H1 (cell line): ENCODE results near the gene TAF1D. TPM values are rescaled to one million over a fixed set of nuclear protein-coding genes. Genes with fewer than 3 reads are reported as not detected.

Experiments used
- CTCF ChIA-PET: fragments of 300-600 bp; sonication (Branson Sonifier 250); formaldehyde crosslinking; loops from one replicate; lab custom pipeline; 2021; ENCODE audit not compliant: partially characterized antibody; lab: Charles Lee
- POLR2A ChIA-PET: fragments of 300-600 bp; sonication (Branson Sonifier 250); formaldehyde crosslinking; loops from one replicate; lab custom pipeline; 2021; ENCODE audit warnings: inconsistent platforms; ENCODE audit not compliant: partially characterized antibody; lab: Charles Lee
- DNase-seq, 2 experiments: peaks; one replicate each; pipeline versions ENCODE4 v3.0.0 to v3.0.0-alpha.2; 2010 to 2022; ENCODE audit warnings: low spot score in 2 of 2, low read depth in 1 of 2, mixed read lengths in 1 of 2
- FAIRE-seq: peaks from 2 replicates; lab custom pipeline; 2011; peaks lifted over from hg19 to GRCh38; lab: Jason Lieb, UNC
- H2AFZ ChIP-seq: 2 replicates; pipeline ENCODE4 v1.8.1; 2012; ENCODE audit warnings: low read length, inconsistent platforms
- H2AK5ac ChIP-seq: 2 replicates; pipeline ENCODE4 v1.6.1; 2013; ENCODE audit warnings: low read depth, low read length
- H2BK120ac ChIP-seq: replicated peaks from 2 replicates; pipeline ENCODE3; 2013; ENCODE audit warnings: low read depth, low read length, inconsistent platforms
- H2BK12ac ChIP-seq: 2 replicates; pipeline ENCODE4 v1.6.1; 2013; ENCODE audit warnings: low read depth, low read length
- H2BK15ac ChIP-seq: 2 replicates; pipeline ENCODE4 v1.6.1; 2013; ENCODE audit warnings: low read length
- H2BK20ac ChIP-seq: 2 replicates; pipeline ENCODE4 v1.6.1; 2013; ENCODE audit warnings: low read length
- H2BK5ac ChIP-seq: 2 replicates; pipeline ENCODE4 v1.6.1; 2013; ENCODE audit warnings: low read depth, low read length
- H3K14ac ChIP-seq: 2 replicates; pipeline ENCODE4 v1.6.1; 2013; ENCODE audit warnings: inconsistent platforms; ENCODE audit not compliant: insufficient read length
- H3K18ac ChIP-seq: 2 replicates; pipeline ENCODE4 v1.6.1; 2013; ENCODE audit warnings: low read length; ENCODE audit errors: extremely low read depth
- H3K23ac ChIP-seq: 2 replicates; pipeline ENCODE4 v1.6.1; 2013; ENCODE audit warnings: inconsistent platforms; ENCODE audit not compliant: insufficient read length
- H3K23me2 ChIP-seq: 2 replicates; pipeline ENCODE4 v1.6.1; 2013; ENCODE audit warnings: low read depth, low read length
- H3K27ac ChIP-seq: 2 replicates; pipeline ENCODE4 v1.6.1; 2011; ENCODE audit warnings: low read depth, low read length, inconsistent platforms
- H3K27me3 ChIP-seq, 4 experiments: replicated peaks in 1 of 4; 1 replicate in 1 of 4; 2 replicates in 3 of 4; pipeline versions ENCODE4 v1.6.1 to v1.8.1; 2011 to 2013; ENCODE audit warnings: low read length in 3 of 4, mild to moderate bottlenecking in 3 of 4, inconsistent platforms in 2 of 4, mixed read lengths in 2 of 4, moderate library complexity in 1 of 4; ENCODE audit not compliant: control insufficient read depth in 3 of 4, insufficient read depth in 3 of 4; ENCODE audit errors: extremely low read depth in 1 of 4
- H3K36me3 ChIP-seq, 4 experiments: 2 replicates each; pipeline versions ENCODE4 v1.6.1 to v1.8.1; 2011 to 2013; ENCODE audit warnings: mild to moderate bottlenecking in 4 of 4, low read length in 3 of 4, moderate library complexity in 2 of 4, control low read depth in 1 of 4, inconsistent platforms in 1 of 4; ENCODE audit not compliant: insufficient read depth in 4 of 4, control insufficient read depth in 2 of 4
- H3K4ac ChIP-seq: replicated peaks from 2 replicates; pipeline ENCODE3; 2013; ENCODE audit warnings: low read length, low read depth, mixed read lengths, inconsistent platforms; ENCODE audit not compliant: insufficient read length
- H3K4me1 ChIP-seq, 4 experiments: replicated peaks in 1 of 4; 1 replicate in 1 of 4; 2 replicates in 3 of 4; pipeline versions ENCODE4 v1.6.1 to v1.8.1; 2011 to 2013; ENCODE audit warnings: low read length in 3 of 4, inconsistent platforms in 2 of 4, mixed read lengths in 1 of 4; ENCODE audit not compliant: insufficient read depth in 4 of 4, control insufficient read depth in 3 of 4
- H3K4me2 ChIP-seq, 2 experiments: 2 replicates each; pipeline versions ENCODE4 v1.6.1 to v1.8.1; 2011 to 2013; ENCODE audit warnings: low read depth in 2 of 2, low read length in 2 of 2, control low read depth in 1 of 2, inconsistent platforms in 1 of 2, mild to moderate bottlenecking in 1 of 2; ENCODE audit not compliant: insufficient read depth in 1 of 2
- H3K4me3 ChIP-seq, 4 experiments: fragments of 200-600, 300-600 bp in 1 of 4; sonication (generic), shearing (Covaris generic), sonication (Bioruptor Twin) in 1 of 4; 2 replicates each; pipeline versions ENCODE4 v1.5.1 to v1.8.1; 2011 to 2016; ENCODE audit warnings: low read length in 4 of 4, low read depth in 3 of 4, control low read depth in 2 of 4, inconsistent platforms in 2 of 4, mild to moderate bottlenecking in 2 of 4, mixed read lengths in 1 of 4, moderate library complexity in 1 of 4; ENCODE audit not compliant: insufficient read depth in 2 of 4; ENCODE audit errors: extremely low read depth in 1 of 4
- H3K56ac ChIP-seq: replicated peaks from 2 replicates; pipeline ENCODE3; 2013; ENCODE audit warnings: low read depth, mild to moderate bottlenecking, mixed read lengths, low read length, inconsistent platforms; ENCODE audit not compliant: insufficient read length
- H3K79me1 ChIP-seq: 2 replicates; pipeline ENCODE4 v1.6.1; 2013; ENCODE audit warnings: low read depth, low read length, control low read depth
- H3K79me2 ChIP-seq, 2 experiments: 2 replicates each; pipeline versions ENCODE4 v1.6.1 to v1.8.1; 2012 to 2013; ENCODE audit warnings: low read length in 2 of 2, mild to moderate bottlenecking in 2 of 2, inconsistent platforms in 1 of 2; ENCODE audit not compliant: insufficient read depth in 2 of 2, control insufficient read depth in 1 of 2
- H3K9ac ChIP-seq, 4 experiments: replicated peaks in 1 of 4; 1 replicate in 1 of 4; 2 replicates in 3 of 4; pipeline versions ENCODE4 v1.6.1 to v1.8.1; 2011 to 2013; ENCODE audit warnings: low read depth in 3 of 4, low read length in 3 of 4, control low read depth in 2 of 4, mild to moderate bottlenecking in 2 of 4, moderate library complexity in 2 of 4, inconsistent platforms in 1 of 4; ENCODE audit errors: extremely low read depth in 1 of 4
- H3K9me3 ChIP-seq, 2 experiments: 2 replicates each; pipeline versions ENCODE4 v1.6.1 to v1.8.1; 2012 to 2013; ENCODE audit warnings: mild to moderate bottlenecking in 2 of 2, moderate library complexity in 2 of 2, control low read depth in 1 of 2, inconsistent platforms in 1 of 2, low read depth in 1 of 2, low read length in 1 of 2, mixed read lengths in 1 of 2; ENCODE audit not compliant: insufficient read depth in 2 of 2
- H4K20me1 ChIP-seq, 2 experiments: replicated peaks in 1 of 2; 2 replicates each; pipeline versions ENCODE3 to v1.8.1; 2011 to 2013; ENCODE audit warnings: inconsistent platforms in 2 of 2, low read length in 2 of 2, mild to moderate bottlenecking in 1 of 2; ENCODE audit not compliant: insufficient read depth in 2 of 2, control insufficient read depth in 1 of 2
- H4K5ac ChIP-seq: 2 replicates; pipeline ENCODE4 v1.6.1; 2013; ENCODE audit warnings: low read length, low read depth, mixed read lengths, inconsistent platforms; ENCODE audit not compliant: insufficient read length
- H4K8ac ChIP-seq: 2 replicates; pipeline ENCODE4 v1.8.0; 2013; ENCODE audit warnings: mild to moderate bottlenecking, moderate library complexity, low read length, inconsistent platforms; ENCODE audit not compliant: insufficient read depth; ENCODE audit errors: extremely low read depth
- H4K91ac ChIP-seq: replicated peaks from 2 replicates; pipeline ENCODE3; 2013; ENCODE audit warnings: low read length, mixed read lengths, inconsistent platforms; ENCODE audit not compliant: insufficient read length
- CEBPB ChIP-seq: IDR thresholded peaks from 2 replicates; pipeline ENCODE4 v1.6.1; 2012; ENCODE audit warnings: low read depth, low read length
- CTCF ChIP-seq, 3 experiments: IDR thresholded peaks; 1 replicate in 2 of 3; 2 replicates in 1 of 3; pipeline versions ENCODE4 v1.5.1 to v1.6.1; 2011; ENCODE audit warnings: low read length in 3 of 3, mild to moderate bottlenecking in 3 of 3, inconsistent platforms in 2 of 3, low read depth in 1 of 3, moderate library complexity in 1 of 3; ENCODE audit not compliant: insufficient read depth in 1 of 3; ENCODE audit errors: control extremely low read depth in 1 of 3
- EGR1 ChIP-seq: IDR thresholded peaks from 2 replicates; pipeline ENCODE4 v1.6.1; 2011; ENCODE audit warnings: low read depth, low read length, borderline replicate concordance
- NRF1 ChIP-seq: IDR thresholded peaks from 2 replicates; pipeline ENCODE4 v1.6.1; 2011; ENCODE audit warnings: mild to moderate bottlenecking, low read depth, low read length, improper control_type of control experiment
- RXRA ChIP-seq: IDR thresholded peaks from 2 replicates; pipeline ENCODE4 v1.6.1; 2011; ENCODE audit warnings: low read depth, mild to moderate bottlenecking, low read length, moderate library complexity; ENCODE audit not compliant: insufficient read depth
- SUZ12 ChIP-seq: fragments of 200-600 bp; sonication (generic); IDR thresholded peaks from 2 replicates; pipeline ENCODE4 v1.6.1; 2012; ENCODE audit warnings: mild to moderate bottlenecking, inconsistent platforms, low read length, moderate library complexity, mixed read lengths
- polyA plus RNA-seq, 7 experiments: library from polyadenylated mRNA; depleted of rRNA in 3 of 7; stranded (reverse) in 5 of 7; unstranded in 2 of 7; fragments of >200 nt in 5 of 7; fragments of 200-250 nt in 2 of 7; gene quantifications; 1 replicate in 5 of 7; 2 replicates in 1 of 7; 4 replicates in 1 of 7; pipeline versions ENCODE4 v1.2.1 to v1.2.3, GENCODE V29; 2011 to 2013; ENCODE audit warnings: missing spikeins in 2 of 7, mixed read lengths in 2 of 7
- total RNA-seq: library from RNA; stranded (reverse); fragmentation: NEBNext Ultra II Directional; extraction: Animal tissue kit (Norgen Biotek cat#: 25700); gene quantifications from 2 replicates; pipeline ENCODE4 v1.2.1, GENCODE V29; 2021

TAF1D gene
- total and polyA plus RNA-seq, 2 of the 8 experiments (the other 6 are each of a cell fraction or from before 2014, with no cell fraction given), result 64.7 to 212 TPM

DNA sequence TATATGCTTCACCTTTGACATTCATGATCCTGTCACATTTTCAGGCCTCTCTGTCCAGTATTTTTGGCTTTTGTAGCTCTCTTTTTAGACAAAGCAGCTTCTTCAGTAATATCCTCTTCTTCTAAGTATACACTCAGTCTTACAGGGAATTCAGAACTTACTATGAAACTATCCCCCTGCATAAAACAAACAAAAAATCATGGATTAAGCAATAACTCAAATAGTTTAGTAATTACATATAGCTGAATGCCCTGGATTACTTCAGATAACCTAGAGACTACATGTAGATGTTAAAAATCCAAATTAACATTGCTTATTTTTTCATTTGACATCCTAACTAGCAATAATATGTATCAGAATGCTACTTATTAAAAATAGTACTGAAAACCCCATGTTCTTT lies 5.2 kb downstream of the TAF1D start:
- Histone ChIP-seq H4K20me1 (peaks cover 18 to 19% of the 10 kb centered on the region in 2 experiments), H2BK5ac (no peak overlapping the region), H4K5ac (no peak overlapping the region), H2BK15ac (no peak overlapping the region), H3K9me3 (no peaks in the 10 kb centered on the region), H3K4me2 (no peak overlapping the region), H4K91ac (no peak overlapping the region), H3K23ac (no peak overlapping the region), H3K9ac (peak overlapping the region in 1 of 4 experiments; percentile 15; a peak in 1 of 7 replicates), H2BK12ac (no peak overlapping the region), H3K23me2 (no peaks in the 10 kb centered on the region; the same call in 1 of the 2 replicates), H3K56ac (no peak overlapping the region), H3K14ac (no peak overlapping the region), H4K8ac (no peak overlapping the region), H3K18ac (no peak overlapping the region), H3K27ac (no peak overlapping the region), H3K4me3 (peak overlapping the region in 1 of 4 experiments; percentile 91; a peak in 2 of 8 replicates), H2BK20ac (no peak overlapping the region), H2BK120ac (no peak overlapping the region), H3K79me1 (no peaks in the 10 kb centered on the region), H3K79me2 (peaks cover 18 to 66% of the 10 kb centered on the region in 2 experiments), H2AFZ (no peak overlapping the region), H3K4me1 (peaks cover 0 to 9% (median 3%) of the 10 kb centered on the region in 4 experiments; a peak in 4 of 7 replicates), H2AK5ac (no peak overlapping the region), H3K36me3 (peaks cover 49 to 95% (median 83%) of the 10 kb centered on the region in 4 experiments), H3K27me3 (no peaks in the 10 kb centered on the region), H3K4ac (no peak overlapping the region)
- no peak for DNase-seq
- no peak for FAIRE-seq
- CTCF ChIA-PET, result interaction anchor here (0.6 kb wide), 2 partner anchors 46 to 492 kb away, joined by 3 read pairs; no protein-coding TSS in a partner anchor
- no peak for TF ChIP-seq CTCF (IDR thresholded peaks at IDR 0.05; ENCODE audit: control extremely low read depth in 1 of 3, insufficient read depth in 1 of 3, low read depth in 1 of 3, low read length in 3 of 3)
- no peak for TF ChIP-seq RXRA
- no peak for TF ChIP-seq SUZ12
- no peak for TF ChIP-seq NRF1
- TF ChIP-seq CEBPB, result no peak
- no peak for TF ChIP-seq EGR1
- POLR2A ChIA-PET, result interaction anchor here (0.7 to 16.4 kb wide), 9 partner anchors 9 to 1296 kb away, joined by 3 to 495 read pairs (median 4); no protein-coding TSS in a partner anchor
